ENCODE data around the gene CTSE. TPM values are rescaled to one million over a fixed set of nuclear protein-coding genes. Genes with fewer than 3 reads are reported as not detected.

CTSE gene
- total and polyA plus RNA-seq, 2 donors (not counting 1 experiment from before 2014, with no cell fraction given) = not detected

GRCh38 chr1:206004826-206005225 is 18.9 kb downstream of the CTSE start:
- DNase-seq (no peak), ATAC-seq (ENCODE audit: low read depth) (no peak)
- Mint-ChIP-seq H3K9me3 (ENCODE audit: insufficient read depth) (no peaks in the 10 kb centered on the region), H3K27ac (no peak overlapping the region), H3K4me1 (no peaks in the 10 kb centered on the region), H3K4me3 (no peak overlapping the region), H3K27me3 (no peaks in the 10 kb centered on the region)
- peaks cover 0 to 3% (median 0%) of the 10 kb centered on the region in 3 donors for H3K9me3 ChIP-seq (ENCODE audit: control extremely low read depth in 1 of 3, control insufficient read depth in 2 of 3, insufficient read depth in 1 of 3, low read length in 2 of 3)
- intact Hi-C loops (cut with micrococcal nuclease) = no loop called here
- ChIA-PET CTCF (interaction anchor here (1.3 kb wide), 1 partner anchor 27 kb away, joined by 3 read pairs; no protein-coding TSS in a partner anchor), POLR2A (no interaction called here)
- no peaks in the 10 kb centered on the region for H3K4me1 ChIP-seq (ENCODE audit: control insufficient read depth in 2 of 2, insufficient read depth in 2 of 2, low read length in 2 of 2)
- no peaks in the 10 kb centered on the region for H3K36me3 ChIP-seq (replicated peaks in 1 of 2; ENCODE audit: control extremely low read depth in 1 of 2, control insufficient read depth in 1 of 2, extremely low read depth in 1 of 2, insufficient read depth in 2 of 2, low read length in 1 of 2)
- H3K79me2 ChIP-seq (ENCODE audit: control insufficient read depth, insufficient read depth, low read length) = no peaks in the 10 kb centered on the region
- no peaks in the 10 kb centered on the region for H3K27me3 ChIP-seq (replicated peaks in 1 of 4; ENCODE audit: control extremely low read depth in 1 of 4, control insufficient read depth in 3 of 4, insufficient read depth in 4 of 4, low read length in 3 of 4)
- H3K9ac ChIP-seq (ENCODE audit: low read length) = no peak overlapping the region
- no peaks in the 10 kb centered on the region for H4K20me1 ChIP-seq (ENCODE audit: control insufficient read depth, insufficient read depth, low read length, poor library complexity, severe bottlenecking)
- no peak overlapping the region for H3K4me3 ChIP-seq (ENCODE audit: control extremely low read depth in 1 of 5, extremely low read depth in 1 of 5, insufficient read depth in 1 of 5, low read depth in 2 of 5, low read length in 4 of 5)
- H2AFZ ChIP-seq (ENCODE audit: insufficient read depth, low read depth, low read length, poor library complexity, severe bottlenecking) = no peak overlapping the region
- TF ChIP-seq, protein P1, sequence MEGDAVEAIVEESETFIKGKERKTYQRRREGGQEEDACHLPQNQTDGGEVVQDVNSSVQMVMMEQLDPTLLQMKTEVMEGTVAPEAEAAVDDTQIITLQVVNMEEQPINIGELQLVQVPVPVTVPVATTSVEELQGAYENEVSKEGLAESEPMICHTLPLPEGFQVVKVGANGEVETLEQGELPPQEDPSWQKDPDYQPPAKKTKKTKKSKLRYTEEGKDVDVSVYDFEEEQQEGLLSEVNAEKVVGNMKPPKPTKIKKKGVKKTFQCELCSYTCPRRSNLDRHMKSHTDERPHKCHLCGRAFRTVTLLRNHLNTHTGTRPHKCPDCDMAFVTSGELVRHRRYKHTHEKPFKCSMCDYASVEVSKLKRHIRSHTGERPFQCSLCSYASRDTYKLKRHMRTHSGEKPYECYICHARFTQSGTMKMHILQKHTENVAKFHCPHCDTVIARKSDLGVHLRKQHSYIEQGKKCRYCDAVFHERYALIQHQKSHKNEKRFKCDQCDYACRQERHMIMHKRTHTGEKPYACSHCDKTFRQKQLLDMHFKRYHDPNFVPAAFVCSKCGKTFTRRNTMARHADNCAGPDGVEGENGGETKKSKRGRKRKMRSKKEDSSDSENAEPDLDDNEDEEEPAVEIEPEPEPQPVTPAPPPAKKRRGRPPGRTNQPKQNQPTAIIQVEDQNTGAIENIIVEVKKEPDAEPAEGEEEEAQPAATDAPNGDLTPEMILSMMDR (IDR thresholded peaks at IDR 0.05) = no peak
- TF ChIP-seq EZH2 (IDR thresholded peaks at IDR 0.05; ENCODE audit: borderline replicate concordance, insufficient read depth, low read depth, low read length, poor library complexity, severe bottlenecking) = no peak
- 89% methylated on average over 12 of the region's 12 CpGs for WGBS (ENCODE audit: insufficient coverage)
- no peak overlapping the region for H3K4me2 ChIP-seq (replicated peaks; ENCODE audit: low read depth, low read length, poor library complexity, severe bottlenecking)
- H3K27ac ChIP-seq (ENCODE audit: low read length in 2 of 2) = no peak overlapping the region

- Histone ChIP-seq H3K27me3 (replicated peaks in 1 of 4; ENCODE audit: control extremely low read depth in 1 of 4, control insufficient read depth in 3 of 4, insufficient read depth in 4 of 4, low read length in 3 of 4) (no peaks in the 10 kb centered on the region), H2AFZ (ENCODE audit: insufficient read depth, low read depth, low read length, poor library complexity, severe bottlenecking) (no peak overlapping the region), H3K27ac (ENCODE audit: low read length in 2 of 2) (no peak overlapping the region), H3K9ac (ENCODE audit: low read length) (no peak overlapping the region), H4K20me1 (ENCODE audit: control insufficient read depth, insufficient read depth, low read length, poor library complexity, severe bottlenecking) (no peaks in the 10 kb centered on the region), H3K4me2 (replicated peaks; ENCODE audit: low read depth, low read length, poor library complexity, severe bottlenecking) (no peak overlapping the region), H3K36me3 (replicated peaks in 1 of 2; ENCODE audit: control extremely low read depth in 1 of 2, control insufficient read depth in 1 of 2, extremely low read depth in 1 of 2, insufficient read depth in 2 of 2, low read length in 1 of 2) (no peaks in the 10 kb centered on the region), H3K4me1 (ENCODE audit: control insufficient read depth in 2 of 2, insufficient read depth in 2 of 2, low read length in 2 of 2) (no peaks in the 10 kb centered on the region), H3K4me3 (ENCODE audit: control extremely low read depth in 1 of 5, extremely low read depth in 1 of 5, insufficient read depth in 1 of 5, low read depth in 2 of 5, low read length in 4 of 5) (no peak overlapping the region), H3K79me2 (ENCODE audit: control insufficient read depth, insufficient read depth, low read length) (no peaks in the 10 kb centered on the region), H3K9me3 (ENCODE audit: control extremely low read depth in 1 of 3, control insufficient read depth in 2 of 3, insufficient read depth in 1 of 3, low read length in 2 of 3) (peaks cover 0 to 3% (median 0%) of the 10 kb centered on the region in 3 donors)
- Mint-ChIP-seq H3K9me3 (ENCODE audit: insufficient read depth) (no peaks in the 10 kb centered on the region), H3K4me1 (no peaks in the 10 kb centered on the region), H3K27me3 (no peaks in the 10 kb centered on the region), H3K27ac (no peak overlapping the region), H3K4me3 (no peak overlapping the region)
- POLR2A ChIA-PET = no interaction called here
- WGBS (ENCODE audit: insufficient coverage) = 99% methylated on average over 7 of the region's 7 CpGs
- no peak for TF ChIP-seq EZH2 (IDR thresholded peaks at IDR 0.05; ENCODE audit: borderline replicate concordance, insufficient read depth, low read depth, low read length, poor library complexity, severe bottlenecking)
- TF ChIP-seq, protein P1 (IDR thresholded peaks at IDR 0.05) = no peak
- no peak for ATAC-seq (ENCODE audit: low read depth)
- CTCF ChIA-PET = no interaction called here
- no peak for DNase-seq
- intact Hi-C loops (cut with micrococcal nuclease) = no loop called here
Observed at GRCh38 chr1:206003854-206004800, 19.6 kb downstream of the CTSE start.

Measured in B cell (primary cell).